GM12872 (cell line): ENCODE data around the gene ZMYND12.

Experiments
- CTCF ChIP-seq: IDR thresholded peaks from 3 replicates; pipeline ENCODE4 v1.5.1; 2011; ENCODE audit warnings: low read depth, mild to moderate bottlenecking, low read length, moderate library complexity; ENCODE audit not compliant: insufficient read depth

ZMYND12 gene

GRCh38 chr1:42385283-42385682, 70.5 kb downstream of the ZMYND12 start:
- TF ChIP-seq CTCF: no peak

- TF ChIP-seq CTCF: no peak
These were observed 74.5 kb downstream of the ZMYND12 start for GRCh38 chr1:42381280-42381673.

- TF ChIP-seq CTCF: no peak
These were observed 75.1 kb downstream of the ZMYND12 start, which contains the start of gene RIMKLA for GRCh38 chr1:42380586-42381279. Gene RIMKLA, plus strand, starts transcription at chr1:42380792. Its CDS starts 143 bp downstream, at chr1:42380935.
